GM23248 (cell line): ENCODE measurements around the gene UPF2. TPM values are rescaled to one million over a fixed set of nuclear protein-coding genes. Genes with fewer than 3 reads are reported as not detected.
"Not testable (repeated sequence)": the region's sequence is repeated elsewhere in the genome, so short reads cannot be mapped to it uniquely, and the experiment has no call there.

ENCODE experiments used
- DNase-seq: peaks from one replicate; pipeline ENCODE4 v3.0.0-alpha.2; 2015
- H2AFZ ChIP-seq: fragments of 200-600 bp; sonication (generic); 2 replicates; pipeline ENCODE4 v1.6.1; 2016; ENCODE audit warnings: antibody characterized with exemption
- H3F3A ChIP-seq: fragments of 200-600 bp; sonication (generic); 2 replicates; pipeline ENCODE4 v1.6.1; 2016; ENCODE audit warnings: mild to moderate bottlenecking, antibody characterized with exemption, mixed run types; ENCODE audit not compliant: insufficient read depth
- H3K27ac ChIP-seq: fragments of 200-600 bp; sonication (generic); 2 replicates; pipeline ENCODE4 v1.5.1; 2016; ENCODE audit warnings: mild to moderate bottlenecking
- H3K27me3 ChIP-seq: fragments of 200-600 bp; sonication (generic); replicated peaks from 2 replicates; pipeline ENCODE4 v1.6.1; 2016; ENCODE audit warnings: mild to moderate bottlenecking; ENCODE audit not compliant: insufficient read depth
- H3K36me3 ChIP-seq: fragments of 200-600 bp; sonication (generic); 2 replicates; pipeline ENCODE4 v1.6.1; 2016; ENCODE audit warnings: low read depth, mild to moderate bottlenecking
- H3K4me1 ChIP-seq: fragments of 200-600 bp; sonication (generic); 2 replicates; pipeline ENCODE4 v1.6.1; 2016; ENCODE audit warnings: mild to moderate bottlenecking; ENCODE audit not compliant: insufficient read depth
- H3K4me2 ChIP-seq: fragments of 200-600 bp; sonication (generic); one replicate; pipeline ENCODE4 v1.6.1; 2016; ENCODE audit warnings: mild to moderate bottlenecking; ENCODE audit not compliant: unreplicated experiment
- H3K4me3 ChIP-seq: fragments of 200-600 bp; sonication (generic); 2 replicates; pipeline ENCODE4 v1.5.1; 2016; ENCODE audit warnings: mild to moderate bottlenecking
- H3K79me2 ChIP-seq: fragments of 200-600 bp; sonication (generic); 2 replicates; pipeline ENCODE4 v1.6.1; 2016; ENCODE audit warnings: mild to moderate bottlenecking; ENCODE audit not compliant: insufficient read depth
- H3K9ac ChIP-seq: fragments of 200-600 bp; sonication (generic); 2 replicates; pipeline ENCODE4 v1.6.1; 2016; ENCODE audit warnings: mild to moderate bottlenecking
- H3K9me2 ChIP-seq: fragments of 200-600 bp; sonication (generic); 2 replicates; pipeline ENCODE4 v1.6.1; 2016; ENCODE audit warnings: mixed run types, mild to moderate bottlenecking, moderate library complexity; ENCODE audit not compliant: insufficient read depth
- H3K9me3 ChIP-seq: fragments of 200-600 bp; sonication (generic); one replicate; pipeline ENCODE4 v1.6.1; 2017; ENCODE audit warnings: low read depth
- H4K20me1 ChIP-seq: fragments of 200-600 bp; sonication (generic); 2 replicates; pipeline ENCODE4 v1.6.0; 2016; ENCODE audit not compliant: insufficient read depth
- EZH2 ChIP-seq: fragments of 200-600 bp; sonication (generic); IDR thresholded peaks from 2 replicates; pipeline ENCODE4 v1.6.1; 2018; ENCODE audit warnings: antibody characterized with exemption, mild to moderate bottlenecking; ENCODE audit not compliant: insufficient read depth, poor library complexity, severe bottlenecking
- EZH2phosphoT487 ChIP-seq: fragments of 200-600 bp; sonication (generic); IDR thresholded peaks from 2 replicates; pipeline ENCODE4 v1.6.1; 2018; ENCODE audit warnings: antibody characterized with exemption, moderate library complexity, mild to moderate bottlenecking, low read depth; ENCODE audit not compliant: insufficient read depth
- WGBS, 2 experiments: methylation state at CpG; one replicate each; pipeline ENCODE4 v1.1.6; 2015 to 2017; ENCODE audit warnings: low lambda C conversion rate in 2 of 2, low coverage in 1 of 2; ENCODE audit errors: missing lambda C conversion rate in 2 of 2; 5-methylcytosine and 5-hydroxymethylcytosine counted together
- in situ Hi-C: fragments of 300-500 bp; cut with MboI; formaldehyde crosslinking; loops from 2 replicates; pipeline ENCODE4 v1.15.0; 2020
- polyA plus RNA-seq: library from polyadenylated mRNA; unstranded; fragments of >200 nt; fragmentation: Nextera tagmentation; extraction: Ambion mirVana; gene quantifications from 2 replicates; pipeline ENCODE4 v1.2.1, GENCODE V29; 2016
- total RNA-seq: library from RNA; depleted of rRNA; stranded (reverse); fragments of >200 nt; shearing (Covaris generic); gene quantifications from 2 replicates; pipeline ENCODE4 v1.2.3, GENCODE V29; 2014

The UPF2 gene
- total and polyA plus RNA-seq, 2 experiments from 2014 or later = 12.7 to 14.1 TPM

GRCh38 chr10:12081879-12082557 lies 39.4 kb upstream of the UPF2 start:
- H3K27ac ChIP-seq = 0 out of 2 replicates have a peak overlapping the region, but pooled peaks have one; percentile 0
- no peaks in the 10 kb centered on the region for H3K79me2 ChIP-seq
- no peaks in the 10 kb centered on the region for H3K9me3 ChIP-seq
- peaks cover 7% of the 10 kb centered on the region; the same call in 1 of the 2 replicates for H3F3A ChIP-seq
- in situ Hi-C loops = no loop called here
- H3K27me3 ChIP-seq = no peaks in the 10 kb centered on the region
- no peak overlapping the region for H3K4me2 ChIP-seq
- no peak overlapping the region for H3K4me3 ChIP-seq
- H3K9me2 ChIP-seq = no peaks in the 10 kb centered on the region
- no peaks in the 10 kb centered on the region; the same call in 1 of the 2 replicates for H3K36me3 ChIP-seq
- H3K4me1 ChIP-seq = peaks cover 9% of the 10 kb centered on the region; the same call in 1 of the 2 replicates
- no peaks in the 10 kb centered on the region for H4K20me1 ChIP-seq
- DNase-seq = peak; percentile 61
- 63 to 68% methylated on average over 6 of the region's 6 CpGs for WGBS, 2 experiments
- TF ChIP-seq EZH2phosphoT487 (no peak), EZH2 (no peak)
- H2AFZ ChIP-seq = no peak overlapping the region
- H3K9ac ChIP-seq = no peak overlapping the region

- Histone ChIP-seq H3F3A (peaks cover 7% of the 10 kb centered on the region; the same call in 1 of the 2 replicates), H3K79me2 (no peaks in the 10 kb centered on the region), H3K4me1 (peaks cover 9% of the 10 kb centered on the region; the same call in 1 of the 2 replicates), H3K27ac (no peak overlapping the region), H3K4me3 (no peak overlapping the region), H3K36me3 (no peaks in the 10 kb centered on the region), H3K9ac (no peak overlapping the region), H3K9me2 (no peaks in the 10 kb centered on the region), H3K9me3 (no peaks in the 10 kb centered on the region), H3K27me3 (no peaks in the 10 kb centered on the region), H4K20me1 (no peaks in the 10 kb centered on the region), H3K4me2 (no peak overlapping the region), H2AFZ (no peak overlapping the region)
- 86 to 90% methylated on average over 7 to 8 of the region's 8 CpGs for WGBS, 2 experiments
- DNase-seq = no peak
- TF ChIP-seq EZH2phosphoT487 = no peak
- TF ChIP-seq EZH2 = no peak
- in situ Hi-C loops = no loop called here
Measured at GRCh38 chr10:12081470-12081869, 38.9 kb upstream of the UPF2 start.

GRCh38 chr10:12077580-12078180 lies 35.1 kb upstream of the UPF2 start:
- H3F3A ChIP-seq = peaks cover 7% of the 10 kb centered on the region; the same call in 1 of the 2 replicates
- no peak overlapping the region for H3K9ac ChIP-seq
- no peaks in the 10 kb centered on the region for H3K9me3 ChIP-seq
- no peak overlapping the region for H3K27ac ChIP-seq
- H3K4me1 ChIP-seq = peaks cover 23% of the 10 kb centered on the region
- H3K79me2 ChIP-seq = 0 out of 2 replicates have a peak, but pooled peaks cover 9% of the 10 kb centered on the region
- no peaks in the 10 kb centered on the region for H3K9me2 ChIP-seq
- no peaks in the 10 kb centered on the region for H4K20me1 ChIP-seq
- no peak overlapping the region for H3K4me2 ChIP-seq
- TF ChIP-seq EZH2 (no peak), EZH2phosphoT487 (no peak)
- in situ Hi-C loops = no loop called here
- no peak for DNase-seq
- 75 to 80% methylated on average over 9 of the region's 9 CpGs for WGBS, 2 experiments
- H2AFZ ChIP-seq = no peak overlapping the region
- H3K27me3 ChIP-seq = no peaks in the 10 kb centered on the region
- no peaks in the 10 kb centered on the region for H3K36me3 ChIP-seq
- no peak overlapping the region for H3K4me3 ChIP-seq

- in situ Hi-C loops = no loop called here
- Histone ChIP-seq H3K9me2 (no peaks in the 10 kb centered on the region), H2AFZ (peak overlapping the region; percentile 20), H3K4me3 (no peak overlapping the region), H3K9me3 (no peaks in the 10 kb centered on the region), H3K4me2 (peak overlapping the region; percentile 8), H4K20me1 (no peaks in the 10 kb centered on the region), H3K27me3 (no peaks in the 10 kb centered on the region), H3K27ac (peak overlapping the region; percentile 52), H3K9ac (peak overlapping the region; percentile 36; the same call in 1 of the 2 replicates), H3K36me3 (no peaks in the 10 kb centered on the region), H3K79me2 (peaks cover 39% of the 10 kb centered on the region), H3F3A (no peaks in the 10 kb centered on the region), H3K4me1 (peaks cover 13% of the 10 kb centered on the region)
- peak; percentile 74 for DNase-seq
- WGBS, 2 experiments = 15 to 18% methylated on average over 4 of the region's 4 CpGs
- TF ChIP-seq EZH2 (no peak), EZH2phosphoT487 (no peak)
Measured at GRCh38 chr10:12073526-12073925, 30.9 kb upstream of the UPF2 start.

- H3K27ac ChIP-seq, H4K20me1 ChIP-seq, H3K9me2 ChIP-seq, in situ Hi-C loops, H3K9ac ChIP-seq, H3K36me3 ChIP-seq, DNase-seq, H3K27me3 ChIP-seq, H3K4me3 ChIP-seq, H3K4me2 ChIP-seq, H3K9me3 ChIP-seq, H2AFZ ChIP-seq: not testable (repeated sequence)
- peaks cover 39% of the 10 kb centered on the region for H3K79me2 ChIP-seq
- peaks cover 18% of the 10 kb centered on the region for H3K4me1 ChIP-seq
- peaks cover 15% of the 10 kb centered on the region; the same call in 1 of the 2 replicates for H3F3A ChIP-seq
- WGBS, 2 experiments = 89 to 91% methylated on average over 15 of the region's 15 CpGs
Measured at GRCh38 chr10:12071441-12071840, 28.8 kb upstream of the UPF2 start.
